Upper lobe of left lung (tissue), 6 donors: ENCODE data around the gene COL28A1. TPM values are rescaled to one million over a fixed set of nuclear protein-coding genes. Genes with fewer than 3 reads are reported as not detected.

Experiments used
- ATAC-seq, 2 donors: fragments of 200-7000 bp; cut with Tn5 transposase; one replicate each; pipeline ENCODE4 v1.9.1; 2022; ENCODE audit warnings: mild to moderate bottlenecking in 2 of 2, moderate library complexity in 2 of 2; ENCODE audit not compliant: low FRiP score in 2 of 2
- DNase-seq, 2 donors: peaks; one replicate each; pipeline ENCODE4 v3.0.0-alpha.2; 2019 to 2020
- H3K27ac ChIP-seq, 4 donors: fragments of 200-600 bp; sonication (generic); one replicate each; pipeline ENCODE4 v1.5.1; 2016 to 2019
- H3K27me3 ChIP-seq, 4 donors: fragments of 200-600 bp; sonication (generic); one replicate each; pipeline ENCODE4 v1.5.1; 2017 to 2019
- H3K36me3 ChIP-seq, 4 donors: fragments of 200-600 bp; sonication (generic); one replicate each; pipeline ENCODE4 v1.5.1; 2016 to 2019
- H3K4me1 ChIP-seq, 4 donors: fragments of 200-600 bp; sonication (generic); one replicate each; pipeline ENCODE4 v1.5.1; 2018 to 2019
- H3K4me3 ChIP-seq, 4 donors: fragments of 200-600 bp; sonication (generic); one replicate each; pipeline ENCODE4 v1.5.1; 2017 to 2019; ENCODE audit warnings: mild to moderate bottlenecking in 2 of 4, moderate library complexity in 1 of 4
- H3K9me3 ChIP-seq, 4 donors: fragments of 200-600 bp; sonication (generic); one replicate each; pipeline ENCODE4 v1.5.1; 2018 to 2019
- EP300 ChIP-seq, 4 donors: sonication (generic); formaldehyde crosslinking; IDR thresholded peaks; one replicate each; pipeline ENCODE4 v1.5.1; 2017; ENCODE audit warnings: antibody characterized with exemption in 4 of 4, control low read depth in 2 of 4
- POLR2A ChIP-seq, 4 donors: fragments of 450-650 bp; IDR thresholded peaks; one replicate each; pipeline ENCODE4 v1.5.1; 2016 to 2017; ENCODE audit warnings: antibody characterized with exemption in 4 of 4, mild to moderate bottlenecking in 2 of 4
- POLR2AphosphoS5 ChIP-seq, 2 donors: sonication (generic); formaldehyde crosslinking; IDR thresholded peaks; one replicate each; pipeline ENCODE4 v1.5.1; 2017; ENCODE audit warnings: antibody characterized with exemption in 2 of 2
- WGBS, 2 donors: methylation state at CpG; one replicate each; pipeline ENCODE4 v1.1.5; 2017 to 2018; 5-methylcytosine and 5-hydroxymethylcytosine counted together
- total RNA-seq, 6 donors: library from RNA; depleted of rRNA in 4 of 6; stranded (reverse); fragments of >200 nt in 4 of 6; gene quantifications; one replicate each; pipeline versions ENCODE4 v1.1.0 to v1.2.1, GENCODE V29; 2016 to 2021
- TF ChIP-seq, protein P1 (sequence below), 6 experiments: fragments of 450-650 bp in 4 of 6; fragments of 200-600 bp in 2 of 6; sonication (generic) in 2 of 6; IDR thresholded peaks; one replicate each; pipeline ENCODE4 v1.5.1; 2016 to 2019; ENCODE audit warnings: antibody characterized with exemption in 6 of 6
- donor health status: DM: no; HTN: no; CAD: no; lungs with moderate emphysema.
- donor health status: DM: no; HTN: yes; CAD: no; lungs with severe emphysema.

Gene COL28A1
- total RNA-seq, 6 donors from 2014 or later = 1.5 to 14.7 (median 4.3) TPM

GRCh38 chr7:7554021-7554432 is 18.4 kb upstream of the COL28A1 start:
- Histone ChIP-seq H3K27me3 (no peaks in the 10 kb centered on the region), H3K4me3 (no peak overlapping the region), H3K27ac (no peak overlapping the region), H3K4me1 (no peaks in the 10 kb centered on the region), H3K9me3 (peaks cover 0 to 3% (median 0%) of the 10 kb centered on the region in 4 donors), H3K36me3 (peaks cover 0 to 7% (median 0%) of the 10 kb centered on the region in 4 donors)
- DNase-seq (no peak), ATAC-seq (no peak)
- WGBS, 2 donors = 89 to 90% methylated on average over 5 of the region's 5 CpGs
- TF ChIP-seq EP300 (IDR thresholded peaks at IDR 0.05) (no peak), POLR2A (IDR thresholded peaks at IDR 0.05) (no peak), POLR2AphosphoS5 (IDR thresholded peaks at IDR 0.05) (no peak)
- TF ChIP-seq, protein P1, sequence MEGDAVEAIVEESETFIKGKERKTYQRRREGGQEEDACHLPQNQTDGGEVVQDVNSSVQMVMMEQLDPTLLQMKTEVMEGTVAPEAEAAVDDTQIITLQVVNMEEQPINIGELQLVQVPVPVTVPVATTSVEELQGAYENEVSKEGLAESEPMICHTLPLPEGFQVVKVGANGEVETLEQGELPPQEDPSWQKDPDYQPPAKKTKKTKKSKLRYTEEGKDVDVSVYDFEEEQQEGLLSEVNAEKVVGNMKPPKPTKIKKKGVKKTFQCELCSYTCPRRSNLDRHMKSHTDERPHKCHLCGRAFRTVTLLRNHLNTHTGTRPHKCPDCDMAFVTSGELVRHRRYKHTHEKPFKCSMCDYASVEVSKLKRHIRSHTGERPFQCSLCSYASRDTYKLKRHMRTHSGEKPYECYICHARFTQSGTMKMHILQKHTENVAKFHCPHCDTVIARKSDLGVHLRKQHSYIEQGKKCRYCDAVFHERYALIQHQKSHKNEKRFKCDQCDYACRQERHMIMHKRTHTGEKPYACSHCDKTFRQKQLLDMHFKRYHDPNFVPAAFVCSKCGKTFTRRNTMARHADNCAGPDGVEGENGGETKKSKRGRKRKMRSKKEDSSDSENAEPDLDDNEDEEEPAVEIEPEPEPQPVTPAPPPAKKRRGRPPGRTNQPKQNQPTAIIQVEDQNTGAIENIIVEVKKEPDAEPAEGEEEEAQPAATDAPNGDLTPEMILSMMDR (IDR thresholded peaks at IDR 0.05) = no peak

DNA sequence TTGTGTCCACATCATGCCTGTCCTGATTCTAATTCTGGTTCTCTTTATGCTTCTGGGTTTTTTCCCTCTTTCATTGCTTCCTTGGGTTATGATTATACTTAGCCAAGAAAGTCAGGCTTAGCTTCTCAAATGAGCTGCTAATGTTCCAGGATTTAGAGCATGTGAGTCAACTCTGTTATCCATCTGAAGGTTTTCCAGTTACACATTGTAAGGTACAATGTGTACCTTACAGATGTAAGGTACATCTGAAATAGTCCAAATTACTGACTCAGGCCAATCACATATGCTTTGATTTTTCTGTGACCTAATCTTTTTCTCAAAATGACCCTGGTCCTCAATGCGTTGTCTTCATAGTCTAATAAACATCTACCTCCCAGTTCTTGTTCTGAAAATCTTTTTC is 17.7 kb upstream of the COL28A1 start:
- TF ChIP-seq POLR2AphosphoS5 (IDR thresholded peaks at IDR 0.05) (no peak), EP300 (IDR thresholded peaks at IDR 0.05) (no peak), POLR2A (IDR thresholded peaks at IDR 0.05) (no peak)
- TF ChIP-seq, protein P1 (IDR thresholded peaks at IDR 0.05) = no peak
- Histone ChIP-seq H3K36me3 (peaks cover 0 to 7% (median 0%) of the 10 kb centered on the region in 4 donors), H3K27me3 (no peaks in the 10 kb centered on the region), H3K4me3 (no peak overlapping the region), H3K4me1 (no peaks in the 10 kb centered on the region), H3K27ac (no peak overlapping the region), H3K9me3 (no peaks in the 10 kb centered on the region)
- WGBS, 2 donors = 97 to 100% methylated on average over 1 of the region's 1 CpG
- DNase-seq = no peak
- ATAC-seq = no peak

GRCh38 chr7:7552199-7552598 is 16.5 kb upstream of the COL28A1 start:
- ATAC-seq (no peak), DNase-seq (no peak)
- H3K27me3 ChIP-seq = no peaks in the 10 kb centered on the region
- no peak overlapping the region for H3K27ac ChIP-seq
- no peaks in the 10 kb centered on the region for H3K9me3 ChIP-seq
- TF ChIP-seq POLR2AphosphoS5 (IDR thresholded peaks at IDR 0.05) (no peak), EP300 (IDR thresholded peaks at IDR 0.05) (no peak), POLR2A (IDR thresholded peaks at IDR 0.05) (no peak)
- TF ChIP-seq, protein P1 (IDR thresholded peaks at IDR 0.05) = no peak
- H3K4me3 ChIP-seq = no peak overlapping the region
- 76 to 77% methylated on average over 2 of the region's 2 CpGs for WGBS, 2 donors
- H3K36me3 ChIP-seq = peaks cover 0 to 7% (median 0%) of the 10 kb centered on the region in 4 donors
- no peaks in the 10 kb centered on the region for H3K4me1 ChIP-seq

- 89 to 98% methylated on average over 3 of the region's 3 CpGs for WGBS, 2 donors
- no peaks in the 10 kb centered on the region for H3K4me1 ChIP-seq
- H3K9me3 ChIP-seq = no peaks in the 10 kb centered on the region
- DNase-seq = no peak
- peaks cover 0 to 7% (median 0%) of the 10 kb centered on the region in 4 donors for H3K36me3 ChIP-seq
- no peaks in the 10 kb centered on the region for H3K27me3 ChIP-seq
- no peak overlapping the region for H3K27ac ChIP-seq
- no peak overlapping the region for H3K4me3 ChIP-seq
- no peak for TF ChIP-seq POLR2AphosphoS5 (IDR thresholded peaks at IDR 0.05)
- TF ChIP-seq, protein P1 (IDR thresholded peaks at IDR 0.05) = no peak
- no peak for TF ChIP-seq POLR2A (IDR thresholded peaks at IDR 0.05)
- TF ChIP-seq EP300 (IDR thresholded peaks at IDR 0.05) = no peak
- no peak for ATAC-seq
Measured at GRCh38 chr7:7550663-7551062, 15.0 kb upstream of the COL28A1 start.

- DNase-seq (no peak), ATAC-seq (no peak)
- no peak overlapping the region for H3K27ac ChIP-seq
- WGBS, 2 donors = 88 to 93% methylated on average over 3 of the region's 3 CpGs
- no peaks in the 10 kb centered on the region for H3K27me3 ChIP-seq
- no peak overlapping the region for H3K4me3 ChIP-seq
- H3K9me3 ChIP-seq = no peaks in the 10 kb centered on the region
- TF ChIP-seq, protein P1 (IDR thresholded peaks at IDR 0.05) = no peak
- TF ChIP-seq EP300 (IDR thresholded peaks at IDR 0.05) (no peak), POLR2AphosphoS5 (IDR thresholded peaks at IDR 0.05) (no peak), POLR2A (IDR thresholded peaks at IDR 0.05) (no peak)
- H3K36me3 ChIP-seq = peaks cover 0 to 7% (median 0%) of the 10 kb centered on the region in 4 donors
- H3K4me1 ChIP-seq = no peaks in the 10 kb centered on the region
Measured at GRCh38 chr7:7548407-7548806, 12.7 kb upstream of the COL28A1 start.
